ENCODE measurements around the gene ZNF385D.

DNA sequence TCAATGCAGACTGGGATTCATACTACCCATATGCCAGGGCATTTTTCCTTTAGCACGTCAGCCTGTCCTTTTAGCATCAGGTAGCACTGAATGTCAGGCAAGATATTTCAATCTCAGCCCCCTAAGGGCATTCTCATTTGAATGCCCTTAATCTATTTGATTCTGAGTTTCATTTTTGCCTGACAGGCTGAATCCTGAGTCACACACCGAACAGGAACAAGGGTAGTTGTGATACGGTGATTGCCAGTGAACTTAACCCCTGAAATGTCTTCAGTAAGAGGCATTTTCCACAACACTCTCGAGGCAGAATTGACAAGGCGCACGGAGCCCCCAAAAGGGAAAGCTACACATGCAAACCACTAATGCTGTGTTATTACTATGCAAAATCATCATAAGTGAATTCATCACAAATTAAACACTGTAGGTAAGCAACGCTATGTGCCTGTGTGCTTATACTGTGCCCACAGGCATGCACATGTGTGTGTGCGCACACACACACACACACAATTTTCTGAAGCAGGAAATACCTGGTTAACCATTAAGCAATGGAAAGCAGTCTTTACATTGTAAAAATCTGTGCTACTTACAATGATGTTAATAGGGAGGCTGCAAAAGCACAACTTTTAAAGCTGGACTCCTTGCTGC is 130.4 kb downstream of the ZNF385D start:
- TF ChIP-seq ZNF549 (CRISPR knock-in tag; IDR thresholded peaks at IDR 0.05) (no peak), ZNF563 (CRISPR knock-in tag; IDR thresholded peaks at IDR 0.05) (no peak), MAFK (conservative IDR thresholded peaks at IDR 0.05 in 1 of 2, IDR thresholded peaks at IDR 0.05 in 1 of 2; ENCODE audit: low read length in 2 of 2) (no peak), SRSF1 (optimal IDR thresholded peaks at IDR 0.05; ENCODE audit: low read depth, low read length) (no peak), FOXK1 (CRISPR knock-in tag; IDR thresholded peaks at IDR 0.05; ENCODE audit: borderline replicate concordance, low read depth) (no peak), DPF2 (CRISPR knock-in tag; IDR thresholded peaks at IDR 0.05; ENCODE audit: borderline replicate concordance, low read depth) (no peak), ZNF44 (CRISPR knock-in tag; IDR thresholded peaks at IDR 0.05) (no peak), NFE2 (CRISPR knock-in tag; IDR thresholded peaks at IDR 0.05) (no peak)
- TF ChIP-seq, protein P1, sequence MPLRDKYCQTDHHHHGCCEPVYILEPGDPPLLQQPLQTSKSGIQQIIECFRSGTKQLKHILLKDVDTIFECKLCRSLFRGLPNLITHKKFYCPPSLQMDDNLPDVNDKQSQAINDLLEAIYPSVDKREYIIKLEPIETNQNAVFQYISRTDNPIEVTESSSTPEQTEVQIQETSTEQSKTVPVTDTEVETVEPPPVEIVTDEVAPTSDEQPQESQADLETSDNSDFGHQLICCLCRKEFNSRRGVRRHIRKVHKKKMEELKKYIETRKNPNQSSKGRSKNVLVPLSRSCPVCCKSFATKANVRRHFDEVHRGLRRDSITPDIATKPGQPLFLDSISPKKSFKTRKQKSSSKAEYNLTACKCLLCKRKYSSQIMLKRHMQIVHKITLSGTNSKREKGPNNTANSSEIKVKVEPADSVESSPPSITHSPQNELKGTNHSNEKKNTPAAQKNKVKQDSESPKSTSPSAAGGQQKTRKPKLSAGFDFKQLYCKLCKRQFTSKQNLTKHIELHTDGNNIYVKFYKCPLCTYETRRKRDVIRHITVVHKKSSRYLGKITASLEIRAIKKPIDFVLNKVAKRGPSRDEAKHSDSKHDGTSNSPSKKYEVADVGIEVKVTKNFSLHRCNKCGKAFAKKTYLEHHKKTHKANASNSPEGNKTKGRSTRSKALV (CRISPR knock-in tag; IDR thresholded peaks at IDR 0.05) = no peak
- TF ChIP-seq, protein P2, sequence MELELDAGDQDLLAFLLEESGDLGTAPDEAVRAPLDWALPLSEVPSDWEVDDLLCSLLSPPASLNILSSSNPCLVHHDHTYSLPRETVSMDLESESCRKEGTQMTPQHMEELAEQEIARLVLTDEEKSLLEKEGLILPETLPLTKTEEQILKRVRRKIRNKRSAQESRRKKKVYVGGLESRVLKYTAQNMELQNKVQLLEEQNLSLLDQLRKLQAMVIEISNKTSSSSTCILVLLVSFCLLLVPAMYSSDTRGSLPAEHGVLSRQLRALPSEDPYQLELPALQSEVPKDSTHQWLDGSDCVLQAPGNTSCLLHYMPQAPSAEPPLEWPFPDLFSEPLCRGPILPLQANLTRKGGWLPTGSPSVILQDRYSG (CRISPR knock-in tag; IDR thresholded peaks at IDR 0.05) = no peak

All from HepG2 (cell line).